ENCODE data around the gene SEMA4A. TPM values are rescaled to one million over a fixed set of nuclear protein-coding genes. Genes with fewer than 3 reads are reported as not detected.
A peak's percentile ranks its signal among the peaks of the same experiment; 100 is the strongest.

Gene SEMA4A
- total and polyA plus RNA-seq, 9 of the 15 experiments (the other 6 are each of a cell fraction or from before 2014, with no cell fraction given), result 0.04 to 1.7 (median 0.45) TPM

- TF ChIP-seq PRDM10 (IDR thresholded peaks at IDR 0.05; ENCODE audit: partially characterized antibody), result peak; percentile 71
- no peak for TF ChIP-seq EHMT2 (IDR thresholded peaks at IDR 0.05)
- no peak for TF ChIP-seq RBM15 (IDR thresholded peaks at IDR 0.05; ENCODE audit: insufficient read depth, low read length)
- 0 out of 2 replicates have a peak, but pooled peaks have one; percentile 1 for TF ChIP-seq ZNF449 (CRISPR knock-in tag; IDR thresholded peaks at IDR 0.05)
- TF ChIP-seq POLR2AphosphoS5 (IDR thresholded peaks at IDR 0.05; ENCODE audit: control insufficient read depth, insufficient read depth, low read depth, low read length), result no peak
- peak; percentile 85; the same call in 1 of the 2 replicates for TF ChIP-seq ESRRA (IDR thresholded peaks at IDR 0.05; ENCODE audit: borderline replicate concordance, low read depth)
- peak; percentile 88; the same call in 1 of the 2 replicates for TF ChIP-seq GATAD2A (IDR thresholded peaks at IDR 0.05)
- TF ChIP-seq YBX1 (IDR thresholded peaks at IDR 0.05), result no peak
- peak; percentile 50 for TF ChIP-seq ZFX (CRISPR knock-in tag; IDR thresholded peaks at IDR 0.05)
- peak; percentile 56; the same call in 1 of the 2 replicates for TF ChIP-seq CTBP1 (IDR thresholded peaks at IDR 0.05; ENCODE audit: borderline replicate concordance)
- TF ChIP-seq ATF3 (IDR thresholded peaks at IDR 0.05), result peak; percentile 67; the same call in 1 of the 2 replicates
- peak; percentile 45; the same call in 1 of the 2 replicates for TF ChIP-seq ATF3 (CRISPR knock-in tag; conservative IDR thresholded peaks at IDR 0.05)
- TF ChIP-seq VEZF1 (CRISPR knock-in tag; IDR thresholded peaks at IDR 0.05), result peak; percentile 76
Measured at GRCh38 chr1:156126630-156127534, 26.5 kb upstream of the SEMA4A start (continued).
